ENCODE measurements around the gene VSIG10L.

Gene VSIG10L

DNA sequence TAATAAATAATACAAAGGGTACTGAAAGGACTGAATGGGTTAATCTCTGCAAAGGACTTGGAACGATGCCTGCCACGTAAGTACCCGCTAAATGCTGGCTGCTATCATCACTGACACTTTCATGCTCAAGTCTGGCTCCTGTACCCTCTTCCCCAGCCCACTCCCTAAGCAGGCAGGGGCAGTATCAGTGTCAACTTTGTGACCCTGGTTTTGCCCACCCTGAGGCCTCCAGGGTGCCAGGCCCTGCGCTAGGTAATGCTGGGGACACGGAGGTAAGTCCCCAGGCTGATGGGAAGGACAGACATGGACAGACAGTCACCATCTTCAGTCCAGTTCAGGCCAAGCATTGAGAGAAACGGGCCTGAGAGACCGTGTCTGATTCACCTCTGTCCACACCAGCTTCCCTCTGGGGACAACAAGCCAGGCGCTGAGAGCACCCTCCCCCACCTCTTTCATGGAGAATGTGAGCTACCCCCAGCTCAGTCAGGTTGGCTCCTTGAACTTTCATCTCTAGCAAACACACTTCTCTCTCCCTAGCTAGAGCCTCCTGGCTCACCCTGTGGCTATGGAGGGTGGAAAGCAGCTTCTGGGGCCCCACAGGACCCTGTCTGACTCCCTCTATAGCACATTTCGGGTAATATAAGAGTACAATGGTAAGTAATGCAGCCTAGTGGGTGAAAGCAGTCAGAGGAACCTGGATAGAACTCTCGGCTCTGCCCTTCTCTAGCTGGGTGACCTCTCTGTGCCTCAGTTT is 23.4 kb upstream of the VSIG10L start:
- DNase-seq = peak in 1 of 2 donors; percentile 20

DNA sequence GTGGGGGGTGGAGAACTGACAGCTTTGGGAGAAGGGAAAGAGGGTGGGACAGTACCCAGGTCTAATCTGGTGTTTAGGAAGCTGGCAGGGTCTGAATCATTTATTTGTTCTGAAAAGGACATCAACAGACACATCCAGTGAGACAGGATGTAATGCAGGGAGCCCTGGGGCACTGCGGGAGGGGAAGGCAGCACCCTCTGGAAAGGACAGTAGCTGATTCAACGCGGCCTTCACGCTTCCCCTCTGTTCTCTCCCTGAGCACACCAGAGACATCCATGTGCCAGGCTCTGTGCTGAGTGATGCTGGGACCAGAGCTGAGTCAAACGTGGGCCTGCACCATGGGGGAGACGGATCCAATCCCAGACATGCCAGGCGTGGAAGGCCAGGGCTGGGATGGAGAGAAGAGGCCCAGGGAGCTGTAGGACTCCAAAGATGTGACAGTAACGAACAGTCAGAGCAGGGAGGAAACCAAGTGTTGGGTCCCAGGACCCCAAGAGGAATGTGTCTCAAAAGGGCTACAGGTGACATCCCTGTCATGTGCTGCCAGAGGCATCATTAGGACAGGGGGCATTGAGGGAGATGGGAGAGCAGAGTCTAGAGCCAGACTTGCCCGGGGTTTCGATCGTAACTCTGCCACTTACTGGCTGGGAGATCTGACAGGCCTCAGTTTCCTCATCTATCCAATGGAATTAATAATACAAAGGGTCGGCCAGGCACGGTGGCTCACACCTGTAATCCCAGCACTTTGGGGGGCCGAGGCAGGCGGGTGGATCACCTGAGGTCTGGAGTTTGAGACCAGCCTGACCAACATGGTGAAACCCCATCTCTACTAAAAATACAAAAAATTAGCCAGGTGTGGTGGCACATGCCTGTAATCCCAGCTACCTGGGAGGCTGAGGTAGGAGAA is 22.5 kb upstream of the VSIG10L start:
- DNase-seq = no peak

DNA sequence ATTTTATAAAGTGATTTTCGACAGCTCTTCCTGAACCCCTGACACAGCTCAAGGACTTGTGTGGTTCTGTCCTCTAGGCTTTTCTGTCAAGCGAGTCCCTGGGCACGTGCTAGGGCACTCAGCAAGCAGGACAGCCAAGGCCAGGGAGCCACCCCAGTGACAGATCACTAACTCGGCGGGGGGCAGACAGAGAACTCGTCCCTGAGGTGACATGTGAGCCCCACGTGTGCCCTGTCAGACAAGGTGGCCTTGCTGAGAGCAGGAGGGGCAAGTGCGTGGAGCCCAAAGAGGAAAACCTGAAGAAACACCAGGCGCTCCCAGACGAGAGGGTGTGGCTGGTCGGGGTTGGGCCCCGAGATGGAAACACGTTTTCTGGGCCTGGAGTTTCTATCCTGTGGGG is 19.3 kb upstream of the VSIG10L start:
- no peak for DNase-seq

DNA sequence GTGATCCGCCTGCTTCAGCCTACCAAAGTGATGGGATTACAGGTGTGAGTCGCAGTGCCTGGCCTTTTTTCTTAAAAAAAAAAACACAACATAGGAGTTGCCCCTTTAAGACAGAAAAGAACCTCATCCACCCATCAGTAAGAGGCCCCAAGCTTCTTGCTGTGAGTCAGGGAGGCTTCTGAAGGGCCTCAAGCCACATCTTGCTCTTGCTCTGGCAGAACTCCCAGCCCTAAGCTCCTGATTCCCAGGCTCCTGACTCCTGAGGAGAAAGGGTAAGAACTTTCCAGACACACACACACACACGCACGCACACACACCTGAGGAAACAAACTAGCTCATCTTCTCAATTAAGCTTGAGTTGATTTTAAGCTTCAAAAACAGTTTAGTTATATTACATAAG is 17.4 kb upstream of the VSIG10L start:
- no peak for DNase-seq

- DNase-seq = no peak
These were observed 16.0 kb upstream of the VSIG10L start for GRCh38 chr19:51357952-51358351.

DNA sequence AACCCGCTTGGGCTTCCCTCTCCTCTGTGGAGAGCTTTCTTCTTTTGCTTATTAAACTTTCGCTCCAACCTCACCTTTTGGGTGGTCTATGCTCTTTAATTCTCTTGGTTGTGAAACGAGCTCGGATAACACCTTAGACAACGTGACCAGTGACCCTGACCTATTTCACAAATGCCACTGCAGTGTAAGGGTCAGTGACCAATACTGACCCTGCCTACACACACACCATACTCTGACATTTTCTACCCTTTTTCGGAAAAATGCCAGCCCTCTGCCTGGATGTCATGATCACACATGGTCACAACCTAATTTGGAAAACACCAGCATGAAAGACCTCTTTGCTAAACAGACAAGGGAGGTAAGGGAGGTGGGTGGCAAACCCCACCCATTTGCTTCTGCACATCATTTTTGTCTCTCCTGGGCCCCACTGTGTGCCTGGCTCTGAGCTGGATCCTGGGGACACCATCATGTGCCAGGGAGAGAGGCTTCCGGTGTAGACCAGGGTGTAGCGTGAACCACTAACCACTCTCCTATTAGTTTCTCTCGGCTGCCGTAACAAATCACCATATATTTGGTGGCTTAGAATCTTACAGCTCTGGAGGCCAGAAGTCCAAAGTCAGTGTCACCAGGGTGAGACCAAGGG is 14.3 kb upstream of the VSIG10L start:
- no peak for DNase-seq

DNA sequence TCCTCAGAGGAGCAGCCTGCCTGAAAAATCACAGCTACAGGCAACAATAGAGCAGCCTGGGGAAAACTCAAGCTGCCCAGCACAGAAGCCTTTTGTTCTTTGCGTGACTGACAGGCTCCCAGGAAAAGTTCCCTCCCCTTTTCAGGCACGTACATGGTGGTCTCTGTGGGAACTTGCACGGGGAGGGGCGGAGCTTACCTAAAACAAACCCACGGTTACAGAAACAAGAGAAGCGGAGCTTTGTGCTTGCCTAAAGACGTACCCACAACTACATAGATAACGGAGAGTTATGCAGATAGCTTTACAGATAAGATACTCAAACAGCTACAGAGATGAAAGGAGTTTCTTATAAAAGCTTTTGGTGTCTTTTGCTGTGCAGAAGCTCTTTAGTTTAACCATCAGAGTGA is 12.8 kb upstream of the VSIG10L start:
- DNase-seq = no peak

DNA sequence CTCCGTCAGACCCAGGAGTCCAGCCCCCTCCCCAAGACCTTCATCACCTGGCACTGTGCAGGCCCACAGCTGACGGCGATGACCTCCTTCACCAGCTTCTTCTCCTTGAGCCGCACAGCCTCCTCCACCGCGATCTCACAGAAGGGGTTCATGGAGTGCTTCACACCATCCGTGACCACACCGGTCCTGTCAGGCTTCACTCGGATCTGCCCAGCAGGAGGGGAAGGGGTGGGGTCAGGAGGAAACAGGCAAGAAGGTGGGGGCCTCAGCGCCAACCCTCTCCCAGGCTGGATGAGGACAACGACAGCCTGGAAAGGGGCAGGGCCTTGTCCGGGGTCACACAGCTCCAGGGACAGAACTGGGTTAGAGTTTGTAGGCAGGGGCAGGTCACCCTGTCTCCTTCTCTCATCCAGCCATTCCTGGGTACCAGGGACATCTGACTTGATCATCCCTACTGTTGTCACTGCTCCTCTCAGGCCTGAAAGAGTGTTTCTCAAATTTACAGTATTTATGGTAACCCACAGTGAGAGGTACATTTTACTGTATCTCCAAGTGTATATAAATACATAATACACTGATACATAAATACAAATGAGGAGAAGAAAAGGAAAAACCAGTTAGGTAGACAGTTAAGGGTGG is 12.3 kb upstream of the VSIG10L start:
- no peak for DNase-seq

GRCh38 chr19:51352783-51353360 is 10.9 kb upstream of the VSIG10L start:
- no peak for DNase-seq

- DNase-seq = no peak
These were observed 9.5 kb upstream of the VSIG10L start for GRCh38 chr19:51351266-51351990.

GRCh38 chr19:51347209-51347928 is 5.4 kb upstream of the VSIG10L start:
- DNase-seq = no peak

DNA sequence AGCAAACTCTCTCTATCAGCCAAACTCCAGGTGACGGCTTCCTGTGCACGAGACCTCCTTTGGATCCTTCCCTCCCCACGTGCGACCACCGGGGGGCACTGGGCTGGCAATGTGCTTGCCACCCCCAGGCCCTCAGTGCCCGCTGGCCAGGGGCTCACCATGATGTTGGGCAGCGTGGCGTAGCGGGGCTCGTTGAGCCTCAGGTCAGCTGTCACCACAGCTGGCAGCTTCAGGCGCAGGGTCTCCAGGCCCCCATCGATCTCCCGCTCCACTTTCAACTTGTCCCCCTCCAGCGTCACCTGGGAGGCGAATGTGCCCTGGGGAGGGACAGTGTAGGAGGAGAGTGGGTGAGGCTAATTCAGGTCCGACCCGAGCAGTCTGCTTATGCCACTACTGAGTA is 4.8 kb upstream of the VSIG10L start:
- no peak for DNase-seq

- no peak for DNase-seq
These were observed 3.2 kb upstream of the VSIG10L start for GRCh38 chr19:51345076-51345620.

- no peak for DNase-seq
These were observed 961 bp upstream of the VSIG10L start for GRCh38 chr19:51342631-51343569.

DNA sequence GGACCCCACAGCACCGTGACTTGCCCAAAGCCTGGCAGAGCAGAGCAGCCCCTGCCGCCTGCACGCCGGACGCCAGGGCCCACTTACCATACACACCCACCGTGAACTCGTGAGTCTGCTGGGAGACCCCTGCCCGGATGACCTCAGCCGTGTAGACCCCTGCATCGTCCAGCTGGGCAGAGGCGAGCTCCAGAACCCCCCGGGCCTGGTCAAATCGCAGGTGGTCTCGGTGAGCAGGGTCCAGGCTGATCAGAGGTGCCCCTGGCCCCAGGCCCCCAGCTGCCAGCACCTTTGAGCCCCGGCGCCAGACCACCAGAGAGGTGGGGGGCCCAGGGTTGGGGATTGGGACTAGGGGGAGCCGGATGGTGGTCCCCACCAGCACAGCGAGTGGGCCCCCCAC is 873 bp downstream of the VSIG10L start:
- no peak for DNase-seq

DNA sequence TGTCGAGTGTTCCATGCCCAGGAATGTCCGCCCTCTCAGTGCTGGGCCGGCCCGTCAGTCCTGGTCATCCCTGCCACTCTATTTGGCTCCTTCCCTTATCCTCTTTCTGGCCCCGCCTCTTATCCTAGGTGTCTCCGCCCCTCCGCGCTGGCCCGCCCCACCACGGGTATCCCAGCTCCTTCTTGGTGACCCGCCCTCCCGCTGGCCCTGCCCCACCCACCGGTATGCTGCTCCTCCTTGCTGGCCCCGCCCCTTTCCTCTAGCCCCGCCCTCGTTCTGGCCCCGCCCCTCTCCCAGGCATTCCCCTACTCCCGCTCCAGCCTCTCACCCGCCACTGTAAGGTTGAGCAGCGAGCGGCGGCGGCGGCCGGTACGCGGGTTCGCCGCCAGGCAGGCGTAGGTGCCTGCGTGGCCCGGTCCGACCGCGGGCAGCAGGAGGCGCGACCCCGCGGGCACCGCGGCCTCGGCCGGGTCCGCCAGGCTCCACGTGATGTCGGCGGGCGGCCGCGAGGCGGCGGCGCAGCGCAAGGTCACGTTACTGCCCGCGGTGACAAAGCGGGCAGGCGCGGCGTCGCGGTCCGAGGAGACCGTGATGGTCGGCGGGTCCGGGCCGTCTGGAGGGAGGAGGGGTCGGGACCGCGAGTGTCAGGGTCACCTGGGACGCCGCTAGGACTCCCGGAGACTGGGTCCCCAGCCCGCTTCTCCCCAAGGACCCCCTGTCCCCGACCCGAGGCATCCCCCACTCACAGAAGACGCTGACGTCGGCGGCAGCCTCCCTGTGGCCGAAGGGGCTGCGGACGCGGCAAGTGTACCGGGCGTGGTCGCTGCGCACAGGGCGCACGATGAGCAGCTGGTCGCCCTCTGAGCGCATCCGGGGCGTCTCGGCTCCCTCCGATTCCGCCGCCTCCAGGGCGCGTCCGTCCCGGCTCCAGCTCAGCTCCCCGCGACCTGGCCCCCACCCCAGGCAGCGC is 2.0 kb downstream of the VSIG10L start:
- peak; percentile 97 to 99 for DNase-seq

GRCh38 chr19:51339313-51339686 is 2.6 kb downstream of the VSIG10L start:
- DNase-seq = no peak

DNA sequence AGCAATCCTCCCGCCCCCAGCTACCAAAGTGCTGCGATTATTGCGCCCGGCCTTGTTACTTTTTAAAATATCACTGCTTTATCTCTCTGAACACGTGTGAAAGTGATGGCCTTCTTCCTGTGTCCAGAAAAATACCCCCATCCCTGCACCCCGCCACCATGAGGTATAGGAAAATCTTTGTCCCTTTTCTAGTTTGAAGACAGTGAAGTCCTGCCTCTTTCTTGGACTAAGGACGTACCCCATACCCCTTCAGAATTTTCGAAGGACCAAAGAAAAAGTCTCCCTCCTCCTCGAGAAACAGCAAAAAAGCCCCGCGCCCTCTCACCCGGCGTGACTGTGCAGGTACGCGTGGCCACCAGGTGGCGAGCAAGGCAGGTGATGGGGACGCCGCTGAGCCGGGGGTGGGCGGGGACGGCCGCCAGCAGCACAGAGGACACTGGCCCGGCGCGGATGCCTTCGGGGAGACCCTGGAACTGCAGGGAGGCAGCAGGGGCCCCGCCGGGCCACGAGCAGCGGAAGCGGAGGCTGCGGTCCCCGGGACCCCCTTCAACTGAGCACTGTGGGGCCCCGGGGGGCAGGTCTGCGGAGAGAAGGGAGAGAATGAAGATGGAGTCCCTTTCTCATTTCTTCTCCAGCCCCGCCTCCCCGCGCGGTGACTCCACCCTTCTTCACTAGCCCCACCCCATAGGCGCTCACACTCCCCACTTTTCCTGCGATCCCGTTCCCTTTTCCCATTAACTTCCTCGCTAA is 3.2 kb downstream of the VSIG10L start:
- DNase-seq = peak; percentile 54 to 78
